Activated B cell treated with CpG ODN at 0.5 μM for 24 hours (primary cell): Measurements from ENCODE around the gene CATSPER4. TPM values are rescaled to one million over a fixed set of nuclear protein-coding genes. Genes with fewer than 3 reads are reported as not detected.

Experiments
- ATAC-seq: fragments of 200-7000 bp; cut with Tn5 transposase; one replicate; pipeline ENCODE4 v1.10.0; 2021; ENCODE audit warnings: low read depth, mild to moderate bottlenecking, moderate library complexity
- CTCF ChIA-PET: fragments of 350-600 bp; sonication (Branson Sonifier 250); formaldehyde crosslinking; loops from one replicate; lab custom pipeline; 2021; ENCODE audit warnings: antibody characterized with exemption; lab: Charles Lee
- POLR2A ChIA-PET: fragments of 350-600 bp; sonication (Branson Sonifier 250); formaldehyde crosslinking; loops from one replicate; lab custom pipeline; 2021; ENCODE audit warnings: antibody characterized with exemption; lab: Charles Lee
- DNase-seq: peaks from one replicate; pipeline ENCODE4 v3.0.0; 2022
- H3K27ac Mint-ChIP-seq: one replicate; pipeline ENCODE4 v1.8.0; 2020; ENCODE audit warnings: mixed read lengths
- H3K27me3 Mint-ChIP-seq: one replicate; pipeline ENCODE4 v1.8.0; 2021; ENCODE audit warnings: mixed read lengths
- H3K36me3 Mint-ChIP-seq: one replicate; pipeline ENCODE4 v1.8.0; 2021; ENCODE audit warnings: low read depth, mixed read lengths
- H3K4me1 Mint-ChIP-seq: one replicate; pipeline ENCODE4 v1.8.0; 2021; ENCODE audit warnings: mixed read lengths
- H3K4me3 Mint-ChIP-seq: one replicate; pipeline ENCODE4 v1.8.0; 2020; ENCODE audit warnings: mild to moderate bottlenecking, mixed read lengths
- H3K9me3 Mint-ChIP-seq: one replicate; pipeline ENCODE4 v1.8.0; 2020; ENCODE audit warnings: mixed read lengths
- intact Hi-C: fragments of 100-400 bp; cut with micrococcal nuclease; formaldehyde crosslinking; loops from one replicate; pipeline ENCODE4 v1.15.1; 2024
- total RNA-seq: library from RNA; stranded (reverse); gene quantifications from 2 replicates; pipeline ENCODE4 v1.2.3, GENCODE V29; 2022
- TF ChIP-seq, protein P1 (sequence below): fragments of 200-600 bp; IDR thresholded peaks from one replicate; pipeline ENCODE4 v1.8.0; 2022; ENCODE audit warnings: antibody characterized with exemption, mild to moderate bottlenecking

The CATSPER4 gene
- total RNA-seq, 1 donor from 2014 or later: not detected

GRCh38 chr1:26200413-26200812 lies 10.0 kb downstream of the CATSPER4 start:
- DNase-seq: no peak
- Mint-ChIP-seq H3K9me3 (no peaks in the 10 kb centered on the region), H3K4me3 (no peak overlapping the region), H3K36me3 (no peaks in the 10 kb centered on the region), H3K27ac (no peak overlapping the region), H3K27me3 (peaks cover 17% of the 10 kb centered on the region), H3K4me1 (no peaks in the 10 kb centered on the region)
- ChIA-PET POLR2A (no interaction called here), CTCF (no interaction called here)
- no peak for ATAC-seq
- intact Hi-C loops: no loop called here
- TF ChIP-seq, protein P1, sequence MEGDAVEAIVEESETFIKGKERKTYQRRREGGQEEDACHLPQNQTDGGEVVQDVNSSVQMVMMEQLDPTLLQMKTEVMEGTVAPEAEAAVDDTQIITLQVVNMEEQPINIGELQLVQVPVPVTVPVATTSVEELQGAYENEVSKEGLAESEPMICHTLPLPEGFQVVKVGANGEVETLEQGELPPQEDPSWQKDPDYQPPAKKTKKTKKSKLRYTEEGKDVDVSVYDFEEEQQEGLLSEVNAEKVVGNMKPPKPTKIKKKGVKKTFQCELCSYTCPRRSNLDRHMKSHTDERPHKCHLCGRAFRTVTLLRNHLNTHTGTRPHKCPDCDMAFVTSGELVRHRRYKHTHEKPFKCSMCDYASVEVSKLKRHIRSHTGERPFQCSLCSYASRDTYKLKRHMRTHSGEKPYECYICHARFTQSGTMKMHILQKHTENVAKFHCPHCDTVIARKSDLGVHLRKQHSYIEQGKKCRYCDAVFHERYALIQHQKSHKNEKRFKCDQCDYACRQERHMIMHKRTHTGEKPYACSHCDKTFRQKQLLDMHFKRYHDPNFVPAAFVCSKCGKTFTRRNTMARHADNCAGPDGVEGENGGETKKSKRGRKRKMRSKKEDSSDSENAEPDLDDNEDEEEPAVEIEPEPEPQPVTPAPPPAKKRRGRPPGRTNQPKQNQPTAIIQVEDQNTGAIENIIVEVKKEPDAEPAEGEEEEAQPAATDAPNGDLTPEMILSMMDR: no peak

GRCh38 chr1:26203642-26204318 lies 13.4 kb downstream of the CATSPER4 start:
- CTCF ChIA-PET: interaction anchor here (0.9 to 1.4 kb wide), 3 partner anchors 28 to 117 kb away, joined by 3 read pairs; partner anchors contain the start of gene CEP85
- H3K4me3 Mint-ChIP-seq: no peak overlapping the region
- POLR2A ChIA-PET: no interaction called here
- no peaks in the 10 kb centered on the region for H3K36me3 Mint-ChIP-seq
- no peaks in the 10 kb centered on the region for H3K9me3 Mint-ChIP-seq
- TF ChIP-seq, protein P1: no peak
- peaks cover 17% of the 10 kb centered on the region for H3K27me3 Mint-ChIP-seq
- H3K27ac Mint-ChIP-seq: no peak overlapping the region
- ATAC-seq (no peak), DNase-seq (no peak)
- intact Hi-C loops: no loop called here
- no peaks in the 10 kb centered on the region for H3K4me1 Mint-ChIP-seq

- Mint-ChIP-seq H3K27me3 (peaks cover 3% of the 10 kb centered on the region), H3K4me1 (no peaks in the 10 kb centered on the region), H3K27ac (no peak overlapping the region), H3K36me3 (no peaks in the 10 kb centered on the region), H3K4me3 (no peak overlapping the region), H3K9me3 (no peaks in the 10 kb centered on the region)
- ChIA-PET POLR2A (no interaction called here), CTCF (no interaction called here)
- ATAC-seq (no peak), DNase-seq (no peak)
- intact Hi-C loops: no loop called here
- TF ChIP-seq, protein P1: no peak
Measured at GRCh38 chr1:26210147-26210870, 19.9 kb downstream of the CATSPER4 start.

GRCh38 chr1:26212726-26213125 lies 22.3 kb downstream of the CATSPER4 start:
- no peaks in the 10 kb centered on the region for H3K4me1 Mint-ChIP-seq
- no peaks in the 10 kb centered on the region for H3K9me3 Mint-ChIP-seq
- H3K36me3 Mint-ChIP-seq: no peaks in the 10 kb centered on the region
- TF ChIP-seq, protein P1: no peak
- peaks cover 2% of the 10 kb centered on the region for H3K27me3 Mint-ChIP-seq
- DNase-seq (no peak), ATAC-seq (no peak)
- POLR2A ChIA-PET: no interaction called here
- H3K27ac Mint-ChIP-seq: no peak overlapping the region
- intact Hi-C loops: no loop called here
- CTCF ChIA-PET: interaction anchor here (0.7 to 1.2 kb wide), 2 partner anchors 16 to 204 kb away, joined by 3 to 4 read pairs; no protein-coding TSS in a partner anchor
- no peak overlapping the region for H3K4me3 Mint-ChIP-seq

DNA sequence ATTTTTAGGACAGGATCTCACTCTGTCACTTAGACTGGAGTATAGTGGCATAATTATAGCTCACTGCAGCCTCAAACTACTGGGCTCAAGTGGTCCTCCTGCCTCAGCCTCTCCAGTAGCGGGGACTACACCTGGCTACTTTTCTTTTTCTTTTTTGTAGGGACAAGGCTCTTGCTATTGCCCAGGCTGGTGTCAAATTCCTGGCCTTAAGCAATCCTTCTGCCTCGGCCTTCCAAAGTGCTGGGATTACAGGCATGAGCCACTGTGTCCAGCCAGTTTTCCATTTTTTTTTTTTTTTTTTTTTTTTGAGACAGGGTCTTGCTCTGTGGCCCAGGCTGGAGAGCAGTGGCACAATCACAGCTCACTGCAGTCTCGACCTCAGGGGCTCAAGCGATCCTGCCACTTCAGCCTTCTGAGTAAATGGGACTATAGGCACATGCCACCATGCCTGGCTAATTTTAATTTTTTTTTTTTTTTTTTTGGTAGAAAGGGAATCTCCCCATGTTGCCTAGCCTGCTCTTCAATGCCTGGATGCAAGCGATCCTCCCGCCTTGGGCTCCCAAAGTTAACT lies 23.0 kb downstream of the CATSPER4 start:
- Mint-ChIP-seq H3K36me3 (no peaks in the 10 kb centered on the region), H3K4me3 (no peak overlapping the region), H3K27me3 (peaks cover 2% of the 10 kb centered on the region), H3K4me1 (no peaks in the 10 kb centered on the region), H3K27ac (no peak overlapping the region), H3K9me3 (no peaks in the 10 kb centered on the region)
- intact Hi-C loops: no loop called here
- POLR2A ChIA-PET: no interaction called here
- DNase-seq (no peak), ATAC-seq (no peak)
- TF ChIP-seq, protein P1: no peak
- CTCF ChIA-PET: interaction anchor here (0.7 kb wide), 1 partner anchor 17 kb away, joined by 3 read pairs; no protein-coding TSS in a partner anchor
